Measurements from ENCODE around the gene ZIC1.

- TF ChIP-seq POLR2A (IDR thresholded peaks at IDR 0.05) = no peak
- no peak for TF ChIP-seq POLR2AphosphoS5 (IDR thresholded peaks at IDR 0.05)
These were observed 17.8 kb downstream of the ZIC1 start for GRCh38 chr3:147426931-147427330.

All from suprapubic skin (tissue), 4 donors.